Vagina (tissue), 2 donors: Measurements from ENCODE around the gene PTPRE. TPM values are rescaled to one million over a fixed set of nuclear protein-coding genes. Genes with fewer than 3 reads are reported as not detected.

Source experiments
- DNase-seq, 2 donors: peaks; one replicate each; pipeline ENCODE4 v3.0.0-alpha.2; 2017; ENCODE audit errors: extremely low spot score in 2 of 2
- H3K27ac ChIP-seq: fragments of 200-600 bp; sonication (generic); one replicate; pipeline ENCODE4 v1.5.1; 2019
- H3K27me3 ChIP-seq: fragments of 200-600 bp; sonication (generic); one replicate; pipeline ENCODE4 v1.5.1; 2019
- H3K36me3 ChIP-seq, 2 donors: fragments of 200-600 bp; sonication (generic); one replicate each; pipeline ENCODE4 v1.5.1; 2017 to 2019
- H3K4me1 ChIP-seq: fragments of 200-600 bp; sonication (generic); one replicate; pipeline ENCODE4 v1.5.1; 2019
- H3K4me3 ChIP-seq, 2 donors: fragments of 200-600 bp; sonication (generic); 1 replicate in 1 of 2; 2 replicates in 1 of 2; pipeline ENCODE4 v1.5.1; 2016 to 2019
- H3K9me3 ChIP-seq: fragments of 200-600 bp; sonication (generic); one replicate; pipeline ENCODE4 v1.5.1; 2019
- CTCF ChIP-seq, 3 experiments: fragments of 450-650 bp in 2 of 3; fragments of 200-600 bp in 1 of 3; sonication (generic) in 1 of 3; IDR thresholded peaks; one replicate each; pipeline ENCODE4 v1.5.1; 2017 to 2019; ENCODE audit warnings: antibody characterized with exemption in 3 of 3, mild to moderate bottlenecking in 2 of 3, moderate library complexity in 2 of 3
- POLR2A ChIP-seq, 2 donors: fragments of 450-650 bp; IDR thresholded peaks; one replicate each; pipeline ENCODE4 v1.6.1; 2017; ENCODE audit warnings: antibody characterized with exemption in 2 of 2, mild to moderate bottlenecking in 2 of 2, moderate library complexity in 2 of 2
- POLR2AphosphoS5 ChIP-seq, 2 donors: sonication (generic); formaldehyde crosslinking; IDR thresholded peaks; one replicate each; pipeline ENCODE4 v1.9.0; 2017; ENCODE audit warnings: antibody characterized with exemption in 2 of 2, mild to moderate bottlenecking in 2 of 2, low read depth in 1 of 2; ENCODE audit not compliant: insufficient read depth in 1 of 2
- intact Hi-C: fragments of 100-400 bp; cut with DNase I; formaldehyde crosslinking; loops from one replicate; pipeline ENCODE4 v1.15.1; 2023
- total RNA-seq: library from RNA; depleted of rRNA; stranded (reverse); fragments of >200 nt; gene quantifications from one replicate; pipeline ENCODE4 v1.2.3, GENCODE V29; 2016

Gene PTPRE
- total RNA-seq, 1 donor from 2014 or later, result 77.6 TPM

DNA sequence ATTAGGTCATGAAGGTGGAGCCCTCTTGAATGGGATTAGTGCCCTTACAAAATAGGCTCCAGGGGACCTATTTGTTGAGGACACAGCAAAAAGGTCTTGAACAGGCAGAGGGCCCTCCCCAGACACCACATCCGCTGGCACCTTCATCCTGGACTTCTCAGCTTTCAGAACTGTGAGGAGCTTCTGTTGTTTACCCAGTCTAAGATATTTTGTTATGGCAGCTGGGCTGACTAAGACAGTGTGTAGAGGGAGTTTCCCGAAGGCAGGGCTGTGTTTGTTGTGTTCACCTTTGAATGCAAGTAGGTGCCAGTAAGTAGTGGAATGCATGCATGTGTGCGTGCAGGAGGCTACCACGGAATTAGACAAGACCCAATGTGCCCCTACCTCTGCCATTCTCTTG, 106.7 kb downstream of the PTPRE start:
- Histone ChIP-seq H3K9me3 (no peaks in the 10 kb centered on the region), H3K4me1 (peaks cover 8% of the 10 kb centered on the region), H3K27me3 (no peaks in the 10 kb centered on the region), H3K36me3 (no peaks in the 10 kb centered on the region), H3K27ac (no peak overlapping the region), H3K4me3 (no peak overlapping the region)
- DNase-seq, result no peak
- TF ChIP-seq POLR2AphosphoS5 (IDR thresholded peaks at IDR 0.05; ENCODE audit: insufficient read depth in 1 of 2, low read depth in 1 of 2) (no peak), CTCF (IDR thresholded peaks at IDR 0.05) (no peak), POLR2A (IDR thresholded peaks at IDR 0.05) (no peak)
- intact Hi-C loops, result no loop called here

GRCh38 chr10:128014236-128014635, 107.3 kb downstream of the PTPRE start:
- no peak for DNase-seq
- Histone ChIP-seq H3K36me3 (no peaks in the 10 kb centered on the region), H3K4me3 (no peak overlapping the region), H3K27ac (no peak overlapping the region), H3K9me3 (no peaks in the 10 kb centered on the region), H3K4me1 (peaks cover 8% of the 10 kb centered on the region), H3K27me3 (no peaks in the 10 kb centered on the region)
- TF ChIP-seq POLR2A (IDR thresholded peaks at IDR 0.05) (no peak), CTCF (IDR thresholded peaks at IDR 0.05) (no peak), POLR2AphosphoS5 (IDR thresholded peaks at IDR 0.05; ENCODE audit: insufficient read depth in 1 of 2, low read depth in 1 of 2) (no peak)
- intact Hi-C loops, result no loop called here

DNA sequence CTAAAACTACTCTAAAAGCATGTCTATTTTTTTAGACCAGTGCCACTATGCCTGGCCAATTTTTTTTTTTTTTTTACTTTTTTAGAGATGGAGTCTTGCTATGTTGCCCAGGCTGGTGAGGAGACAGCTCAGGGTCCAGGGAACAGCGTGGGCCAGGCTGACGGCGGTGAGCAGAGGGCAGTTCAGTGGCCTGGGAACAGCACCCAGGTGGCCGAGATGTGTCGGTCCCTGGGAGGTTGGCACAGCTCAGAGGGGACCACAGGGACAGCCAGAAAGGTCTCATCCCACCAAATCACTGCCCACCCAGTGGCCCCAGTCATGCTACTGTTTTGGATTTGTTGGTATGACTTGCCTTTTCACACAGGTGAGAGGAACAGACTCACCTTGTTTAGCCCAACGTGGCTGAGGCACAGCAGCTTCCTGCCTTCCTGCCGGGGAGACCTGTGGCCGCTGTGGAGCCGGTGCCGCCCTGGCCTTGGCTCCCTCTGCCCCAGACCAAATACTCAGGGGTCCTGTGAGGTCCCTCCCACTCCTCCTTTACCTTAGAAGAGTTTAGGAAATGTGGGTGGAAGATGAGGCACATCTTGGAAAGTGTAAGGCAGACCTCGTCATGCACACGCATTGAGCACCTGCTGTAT, 109.6 kb downstream of the PTPRE start:
- no peak overlapping the region for H3K27ac ChIP-seq
- intact Hi-C loops, result no loop called here
- no peaks in the 10 kb centered on the region for H3K9me3 ChIP-seq
- H3K27me3 ChIP-seq, result no peaks in the 10 kb centered on the region
- H3K4me1 ChIP-seq, result peaks cover 2% of the 10 kb centered on the region
- H3K36me3 ChIP-seq, result no peaks in the 10 kb centered on the region
- DNase-seq, result no peak
- no peak overlapping the region for H3K4me3 ChIP-seq
- TF ChIP-seq POLR2AphosphoS5 (IDR thresholded peaks at IDR 0.05; ENCODE audit: insufficient read depth in 1 of 2, low read depth in 1 of 2), result no peak
- no peak for TF ChIP-seq POLR2A (IDR thresholded peaks at IDR 0.05)
- TF ChIP-seq CTCF (IDR thresholded peaks at IDR 0.05), result no peak

DNA sequence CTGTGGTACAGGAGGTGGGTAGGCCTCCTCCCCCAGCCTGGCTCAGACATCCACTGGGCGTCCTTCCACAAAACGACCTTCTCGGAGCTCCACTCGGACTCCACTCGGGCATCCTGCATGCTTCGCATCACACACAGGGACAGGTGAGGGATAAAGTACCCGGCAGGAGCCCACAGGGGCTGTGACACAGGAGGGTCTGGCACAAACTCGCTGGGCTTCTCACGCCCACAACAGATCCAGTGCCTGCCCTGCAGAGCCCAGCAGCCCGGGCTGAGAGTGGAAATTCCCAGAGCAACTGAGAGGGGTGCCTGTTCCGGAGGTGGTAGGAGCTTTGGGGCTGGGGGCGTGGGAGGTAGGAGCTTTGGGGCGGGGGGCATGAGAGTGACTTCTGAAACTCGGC, 110.9 kb downstream of the PTPRE start:
- intact Hi-C loops, result no loop called here
- Histone ChIP-seq H3K36me3 (no peaks in the 10 kb centered on the region), H3K27me3 (no peaks in the 10 kb centered on the region), H3K27ac (no peak overlapping the region), H3K9me3 (no peaks in the 10 kb centered on the region), H3K4me1 (no peaks in the 10 kb centered on the region), H3K4me3 (no peak overlapping the region)
- no peak for TF ChIP-seq CTCF (IDR thresholded peaks at IDR 0.05)
- no peak for TF ChIP-seq POLR2A (IDR thresholded peaks at IDR 0.05)
- no peak for TF ChIP-seq POLR2AphosphoS5 (IDR thresholded peaks at IDR 0.05; ENCODE audit: insufficient read depth in 1 of 2, low read depth in 1 of 2)
- no peak for DNase-seq

GRCh38 chr10:128018236-128018635, 111.3 kb downstream of the PTPRE start:
- Histone ChIP-seq H3K27me3 (no peaks in the 10 kb centered on the region), H3K9me3 (no peaks in the 10 kb centered on the region), H3K4me3 (no peak overlapping the region), H3K4me1 (no peaks in the 10 kb centered on the region), H3K36me3 (no peaks in the 10 kb centered on the region), H3K27ac (no peak overlapping the region)
- no peak for TF ChIP-seq POLR2AphosphoS5 (IDR thresholded peaks at IDR 0.05; ENCODE audit: insufficient read depth in 1 of 2, low read depth in 1 of 2)
- TF ChIP-seq CTCF (IDR thresholded peaks at IDR 0.05), result no peak
- no peak for TF ChIP-seq POLR2A (IDR thresholded peaks at IDR 0.05)
- intact Hi-C loops, result no loop called here
- DNase-seq, result no peak
